GM12875 (cell line): Measurements from ENCODE around the gene DDX55.

Source experiments
- H3K4me3 ChIP-seq: one replicate; pipeline ENCODE4 v1.5.1; 2011; ENCODE audit warnings: low read depth, low read length, control low read depth
- TF ChIP-seq, protein P1 (sequence below): IDR thresholded peaks from 2 replicates; pipeline ENCODE4 v1.5.1; 2011; ENCODE audit warnings: low read depth, mild to moderate bottlenecking, control low read depth, inconsistent platforms, low read length, moderate library complexity, borderline replicate concordance; ENCODE audit not compliant: insufficient read depth

DDX55 gene

GRCh38 chr12:123657211-123657610 is 55.3 kb downstream of the DDX55 start:
- no peak overlapping the region for H3K4me3 ChIP-seq
- TF ChIP-seq, protein P1, sequence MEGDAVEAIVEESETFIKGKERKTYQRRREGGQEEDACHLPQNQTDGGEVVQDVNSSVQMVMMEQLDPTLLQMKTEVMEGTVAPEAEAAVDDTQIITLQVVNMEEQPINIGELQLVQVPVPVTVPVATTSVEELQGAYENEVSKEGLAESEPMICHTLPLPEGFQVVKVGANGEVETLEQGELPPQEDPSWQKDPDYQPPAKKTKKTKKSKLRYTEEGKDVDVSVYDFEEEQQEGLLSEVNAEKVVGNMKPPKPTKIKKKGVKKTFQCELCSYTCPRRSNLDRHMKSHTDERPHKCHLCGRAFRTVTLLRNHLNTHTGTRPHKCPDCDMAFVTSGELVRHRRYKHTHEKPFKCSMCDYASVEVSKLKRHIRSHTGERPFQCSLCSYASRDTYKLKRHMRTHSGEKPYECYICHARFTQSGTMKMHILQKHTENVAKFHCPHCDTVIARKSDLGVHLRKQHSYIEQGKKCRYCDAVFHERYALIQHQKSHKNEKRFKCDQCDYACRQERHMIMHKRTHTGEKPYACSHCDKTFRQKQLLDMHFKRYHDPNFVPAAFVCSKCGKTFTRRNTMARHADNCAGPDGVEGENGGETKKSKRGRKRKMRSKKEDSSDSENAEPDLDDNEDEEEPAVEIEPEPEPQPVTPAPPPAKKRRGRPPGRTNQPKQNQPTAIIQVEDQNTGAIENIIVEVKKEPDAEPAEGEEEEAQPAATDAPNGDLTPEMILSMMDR, result no peak

- TF ChIP-seq, protein P1, result no peak
- H3K4me3 ChIP-seq, result no peak overlapping the region
Observed at GRCh38 chr12:123659996-123660727, 58.3 kb downstream of the DDX55 start.

DNA sequence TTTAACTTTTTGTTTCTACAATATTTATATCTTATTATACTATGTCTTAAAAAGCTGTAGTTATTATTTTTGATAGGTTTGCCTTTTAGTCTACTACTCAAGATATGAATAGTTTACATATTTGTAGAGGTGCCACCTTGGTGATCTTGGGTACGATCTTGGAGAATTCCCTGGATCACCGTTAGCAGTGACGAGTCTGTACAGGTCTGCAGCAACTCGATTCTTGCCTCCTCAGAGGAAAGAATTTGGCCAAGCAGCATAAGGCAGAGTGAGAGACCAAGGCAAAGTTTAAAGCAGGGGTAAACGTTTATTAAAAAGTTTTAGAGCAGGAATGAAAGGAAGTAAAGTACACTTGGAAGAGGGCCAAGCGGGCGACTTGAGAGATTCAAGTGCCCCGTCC is 65.9 kb downstream of the DDX55 start:
- TF ChIP-seq, protein P1, result no peak
- H3K4me3 ChIP-seq, result no peak overlapping the region
